Subcutaneous adipose tissue (tissue), 4 donors: ENCODE measurements around the gene BBX. TPM values are rescaled to one million over a fixed set of nuclear protein-coding genes. Genes with fewer than 3 reads are reported as not detected.

Source experiments
- CTCF ChIP-seq: fragments of 450-650 bp; IDR thresholded peaks from one replicate; pipeline ENCODE4 v1.5.1; 2016; ENCODE audit warnings: low read depth, mild to moderate bottlenecking, control low read depth, antibody characterized with exemption, moderate library complexity
- total RNA-seq, 4 donors: library from RNA; depleted of rRNA; stranded (reverse); fragments of >200 nt; gene quantifications; one replicate each; pipeline ENCODE4 v1.1.0, GENCODE V29; 2016

Gene BBX
- total RNA-seq, 4 donors from 2014 or later, result 38.3 to 69.4 (median 48.0) TPM

GRCh38 chr3:107685383-107685782 lies 162.6 kb downstream of the BBX start:
- no peak for TF ChIP-seq CTCF

GRCh38 chr3:107687056-107687581 lies 164.4 kb downstream of the BBX start:
- TF ChIP-seq CTCF, result no peak

GRCh38 chr3:107689355-107689754 lies 166.6 kb downstream of the BBX start:
- no peak for TF ChIP-seq CTCF

GRCh38 chr3:107690522-107691138 lies 167.9 kb downstream of the BBX start:
- no peak for TF ChIP-seq CTCF

GRCh38 chr3:107699682-107700081 lies 176.9 kb downstream of the BBX start:
- TF ChIP-seq CTCF, result no peak

GRCh38 chr3:107701299-107701698 lies 178.5 kb downstream of the BBX start:
- no peak for TF ChIP-seq CTCF

- no peak for TF ChIP-seq CTCF
These were observed 181.7 kb downstream of the BBX start for GRCh38 chr3:107704477-107704876.
